Stimulated activated CD4-positive, alpha-beta T cell treated with anti-CD3 and anti-CD28 coated beads, TNF-alpha, amount 100 ng/mL, for 1 hour (primary cell): ENCODE measurements around the gene FAM216B.
"Not testable (repeated sequence)": the region's sequence is repeated elsewhere in the genome, so short reads cannot be mapped to it uniquely, and the experiment has no call there.

ENCODE experiments used
- DNase-seq, 3 donors: peaks; one replicate each; pipeline ENCODE4 v3.0.0-alpha.2; 2020; ENCODE audit warnings: low read depth in 3 of 3, low spot score in 1 of 3

FAM216B gene

GRCh38 chr13:42781352-42781751, at the start of gene FAM216B:
TSS of gene FAM216B (plus strand) at chr13:42781584. CDS start at chr13:42784068, 2,484 bp downstream.
- DNase-seq, result no peak

- no peak for DNase-seq
Measured at GRCh38 chr13:42732073-42732472, 49.3 kb upstream of the FAM216B start.

- no peak for DNase-seq
Measured at GRCh38 chr13:42733046-42733445, 48.3 kb upstream of the FAM216B start.

GRCh38 chr13:42735010-42735409, 46.4 kb upstream of the FAM216B start:
- DNase-seq, result no peak

GRCh38 chr13:42740753-42741152, 40.6 kb upstream of the FAM216B start:
- DNase-seq, result no peak

GRCh38 chr13:42741914-42742313, 39.5 kb upstream of the FAM216B start:
- no peak for DNase-seq

- no peak for DNase-seq
Measured at GRCh38 chr13:42745655-42746054, 35.7 kb upstream of the FAM216B start.

- DNase-seq, result no peak
Measured at GRCh38 chr13:42746866-42747265, 34.5 kb upstream of the FAM216B start.

GRCh38 chr13:42747399-42747873, 33.9 kb upstream of the FAM216B start:
- no peak for DNase-seq

- no peak for DNase-seq
Measured at GRCh38 chr13:42750794-42751193, 30.6 kb upstream of the FAM216B start.

GRCh38 chr13:42751693-42752092, 29.7 kb upstream of the FAM216B start:
- no peak for DNase-seq

- DNase-seq, result no peak
Measured at GRCh38 chr13:42752731-42753130, 28.7 kb upstream of the FAM216B start.

- DNase-seq, result no peak
Measured at GRCh38 chr13:42753697-42754096, 27.7 kb upstream of the FAM216B start.

GRCh38 chr13:42754801-42755510, 26.4 kb upstream of the FAM216B start:
- DNase-seq, result no peak

GRCh38 chr13:42757678-42758420, 23.5 kb upstream of the FAM216B start:
- no peak for DNase-seq

GRCh38 chr13:42758515-42758914, 22.9 kb upstream of the FAM216B start:
- DNase-seq, result no peak

GRCh38 chr13:42760951-42761350, 20.4 kb upstream of the FAM216B start:
- no peak for DNase-seq

GRCh38 chr13:42762251-42762650, 19.1 kb upstream of the FAM216B start:
- DNase-seq, result no peak

- DNase-seq, result no peak
Measured at GRCh38 chr13:42762917-42763316, 18.5 kb upstream of the FAM216B start.

GRCh38 chr13:42766016-42766415, 15.4 kb upstream of the FAM216B start:
- DNase-seq, result no peak

GRCh38 chr13:42769650-42770049, 11.7 kb upstream of the FAM216B start:
- no peak for DNase-seq

- not testable (repeated sequence) for DNase-seq
Measured at GRCh38 chr13:42776558-42776957, 4.8 kb upstream of the FAM216B start.
